G401.6 (cell line): Measurements from ENCODE around the gene OBI1.
"Not testable (repeated sequence)": the region's sequence is repeated elsewhere in the genome, so short reads cannot be mapped to it uniquely, and the experiment has no call there.

Experiments
- FAIRE-seq: peaks from 2 replicates; lab custom pipeline; 2012; peaks lifted over from hg19 to GRCh38; lab: Jason Lieb, UNC

OBI1 gene

DNA sequence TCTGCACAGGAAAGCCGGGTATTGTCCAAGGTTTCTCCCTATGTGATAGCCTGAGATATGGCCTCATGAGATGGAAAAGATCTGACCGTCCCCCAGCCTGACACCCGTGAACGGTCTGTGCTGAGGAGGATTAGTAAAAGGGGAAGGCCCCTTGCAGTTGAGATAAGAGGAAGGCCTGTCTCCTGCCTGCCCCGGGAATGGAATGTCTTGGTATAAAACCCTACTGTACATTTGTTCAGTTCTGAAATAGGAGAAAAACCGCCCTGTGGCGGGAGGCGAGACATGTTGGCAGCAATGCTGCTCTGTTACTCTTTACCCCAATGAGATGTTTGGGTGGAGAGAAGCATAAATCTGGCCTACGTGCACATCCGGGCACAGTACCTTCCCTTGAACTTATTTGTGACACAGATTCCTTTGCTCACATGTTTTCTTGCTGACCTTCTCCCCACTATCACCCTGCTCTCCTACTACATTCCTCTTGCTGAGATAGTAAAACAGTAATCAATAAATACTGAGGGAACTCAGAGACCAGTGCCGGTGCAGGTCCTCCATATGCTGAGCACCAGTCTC is 11.8 kb downstream of the OBI1 start:
- not testable (repeated sequence) for FAIRE-seq

DNA sequence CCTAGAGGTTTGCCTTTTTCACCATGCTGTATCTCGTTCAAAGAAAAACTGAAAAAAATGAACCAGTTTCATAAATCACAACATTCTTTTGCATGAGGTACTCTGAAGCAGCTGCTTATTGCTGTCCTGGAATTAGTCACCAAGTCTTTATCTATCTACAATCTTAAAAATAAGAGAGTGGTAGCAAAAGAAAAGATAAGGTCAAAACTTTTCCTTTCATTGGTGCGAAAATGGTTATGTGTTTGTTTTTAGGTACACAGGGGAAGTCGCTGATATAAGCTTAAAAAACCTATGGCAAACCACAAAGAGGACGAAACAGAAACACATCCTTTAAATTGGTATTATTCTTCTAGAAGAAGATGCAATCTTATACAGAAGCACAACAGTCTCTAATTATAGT is 20.7 kb downstream of the OBI1 start:
- FAIRE-seq = no peak

DNA sequence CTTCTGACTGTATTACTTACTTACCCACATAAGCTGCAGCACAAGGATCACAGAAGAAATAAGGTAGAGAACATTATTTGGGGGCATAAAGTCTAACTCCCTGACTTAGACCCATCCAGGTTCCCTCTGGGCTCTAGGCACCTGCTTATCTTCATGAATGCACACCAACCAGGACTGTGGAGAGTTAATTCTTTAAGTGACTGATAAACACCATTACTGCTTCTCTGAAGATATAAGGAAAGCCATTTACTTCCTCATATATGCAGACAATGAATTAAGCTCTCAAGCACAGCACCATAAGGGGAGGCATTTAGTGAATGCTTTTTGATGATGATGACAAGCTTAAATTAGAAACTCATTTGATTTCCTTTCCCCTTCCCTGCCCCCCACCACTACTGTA is 22.5 kb downstream of the OBI1 start:
- no peak for FAIRE-seq

DNA sequence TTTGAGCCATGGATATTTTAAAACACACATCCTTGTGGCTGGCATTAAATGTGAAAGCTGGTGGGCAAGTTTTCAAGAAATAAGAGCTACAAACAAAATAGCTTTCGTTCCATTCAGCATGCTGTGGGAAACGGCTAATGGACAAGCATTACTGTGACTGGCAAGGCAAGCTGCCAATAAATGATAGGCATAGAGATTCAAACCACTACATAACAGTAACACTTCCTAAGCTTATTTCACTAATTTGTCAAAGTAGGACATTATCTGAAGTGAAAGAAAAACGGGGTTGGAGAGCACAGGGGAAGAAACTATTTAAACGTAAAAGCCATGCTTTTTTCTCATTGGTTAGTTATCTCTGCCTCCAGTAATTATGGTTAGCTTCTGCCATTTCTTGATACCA is 26.0 kb downstream of the OBI1 start:
- no peak for FAIRE-seq

DNA sequence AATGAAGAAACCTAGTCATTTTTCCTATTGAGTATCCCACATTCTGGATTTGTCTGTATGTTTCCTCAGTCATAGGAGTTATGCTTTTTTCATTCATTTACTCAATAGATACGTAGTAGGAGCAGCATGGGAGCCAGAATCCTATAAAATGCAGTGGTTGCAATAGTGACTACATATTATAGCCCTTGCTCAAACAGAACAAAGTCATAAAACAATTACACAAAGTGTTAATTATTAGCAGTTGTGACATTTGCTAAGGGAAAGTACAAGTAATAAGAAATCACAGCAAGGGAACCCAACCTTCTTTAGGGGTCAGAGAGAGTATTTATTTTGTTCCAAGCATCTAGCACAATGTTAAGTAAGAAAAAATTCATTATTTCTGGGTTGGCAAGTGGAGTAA is 27.9 kb downstream of the OBI1 start:
- FAIRE-seq = no peak

DNA sequence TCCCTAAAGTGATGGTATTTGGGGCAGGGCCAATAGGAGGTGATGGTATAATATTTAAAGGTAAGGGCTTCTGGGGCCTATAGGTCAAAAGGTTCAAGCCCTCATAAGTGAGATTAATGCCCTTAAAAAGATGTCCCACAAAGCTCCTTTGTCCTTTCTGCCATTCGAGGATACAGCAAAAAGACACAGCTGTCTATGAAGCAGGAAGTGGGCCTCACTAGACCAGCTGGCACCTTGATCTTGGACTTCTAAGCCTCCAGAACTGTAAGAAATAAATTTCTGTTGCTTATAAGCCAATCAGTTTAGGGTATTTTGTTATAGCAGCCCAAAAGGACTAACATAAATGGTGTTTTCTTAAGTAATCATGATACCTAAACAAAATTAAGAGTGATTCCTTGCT is 28.4 kb downstream of the OBI1 start:
- no peak for FAIRE-seq

DNA sequence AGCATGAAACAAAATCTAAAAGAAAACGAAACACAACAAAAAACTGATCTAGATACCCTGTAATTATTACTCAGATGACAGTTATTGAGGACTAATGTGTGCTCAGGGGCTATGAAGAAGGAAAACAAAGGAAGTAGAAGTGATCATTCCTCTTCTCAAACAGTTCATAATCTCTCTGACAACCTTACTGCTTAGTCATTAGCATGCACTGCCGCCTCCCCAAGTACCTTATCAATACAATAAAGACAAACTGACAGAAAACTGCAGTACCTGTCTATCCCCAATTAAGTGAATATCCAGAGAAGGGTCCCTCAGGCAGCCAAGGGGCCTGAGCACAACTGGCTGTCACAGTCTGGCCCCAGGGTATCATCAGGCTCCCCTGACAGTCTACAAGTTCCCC is 33.6 kb downstream of the OBI1 start:
- FAIRE-seq = no peak

DNA sequence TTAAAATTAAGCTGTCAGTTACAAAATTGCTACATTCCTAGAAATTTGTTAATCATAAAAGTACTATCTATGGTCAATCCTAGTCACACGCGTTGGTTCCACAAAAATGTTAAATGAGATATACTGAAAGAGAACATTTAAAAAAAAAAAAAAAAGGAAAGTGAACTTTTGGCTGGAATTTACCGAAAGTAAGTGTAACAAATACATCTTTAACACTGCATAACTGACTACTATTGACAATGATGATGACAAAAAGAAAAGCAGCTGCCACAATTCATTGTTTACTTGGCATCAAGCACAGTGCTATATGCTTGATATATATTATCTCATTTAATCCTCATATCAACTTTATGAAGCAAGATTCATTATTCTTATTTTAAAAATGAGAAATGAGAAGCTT is 35.8 kb downstream of the OBI1 start:
- FAIRE-seq = no peak

DNA sequence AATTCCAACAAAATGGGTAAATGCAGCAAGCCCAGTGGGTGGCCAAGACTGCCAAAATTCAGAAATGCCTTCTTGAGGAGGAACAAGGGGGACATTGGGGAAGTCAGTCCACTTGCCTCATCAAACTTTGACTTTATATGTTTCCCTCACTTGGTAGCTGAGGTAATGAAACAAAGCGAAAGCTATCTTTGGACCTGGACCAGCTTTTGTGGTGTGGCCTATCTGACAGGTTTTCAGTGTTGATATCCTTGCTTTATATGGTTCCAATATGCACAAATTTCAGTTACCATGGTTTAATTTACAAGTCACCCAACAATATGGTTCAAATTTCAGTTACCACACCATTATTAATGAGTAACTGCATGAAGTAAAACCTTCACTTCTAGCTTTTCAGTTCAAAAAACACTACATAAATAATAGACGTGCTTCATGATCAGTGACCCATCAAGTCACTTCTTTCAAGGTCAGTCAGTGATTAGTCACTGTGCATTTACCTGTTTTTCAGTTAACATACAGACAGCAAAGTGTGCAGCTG is 38.0 kb downstream of the OBI1 start:
- FAIRE-seq = no peak

DNA sequence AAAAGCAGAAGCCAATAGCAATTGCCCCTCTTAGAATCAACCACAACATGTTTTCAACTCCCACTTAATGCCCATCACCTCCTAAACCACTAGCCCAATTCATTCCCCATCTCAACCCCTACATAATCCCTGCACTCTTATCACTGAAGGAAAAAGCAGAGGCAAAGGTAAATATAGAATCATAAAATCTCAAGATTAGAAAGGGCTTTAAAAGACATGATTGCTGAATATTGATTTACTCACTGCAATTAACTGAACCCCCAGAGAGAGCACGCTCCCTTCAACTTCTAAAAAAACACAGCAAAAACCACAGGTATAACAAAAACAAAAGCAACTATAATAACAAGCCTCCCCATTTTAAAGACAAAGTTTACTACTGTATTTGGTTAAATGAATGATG is 40.5 kb downstream of the OBI1 start:
- no peak for FAIRE-seq

DNA sequence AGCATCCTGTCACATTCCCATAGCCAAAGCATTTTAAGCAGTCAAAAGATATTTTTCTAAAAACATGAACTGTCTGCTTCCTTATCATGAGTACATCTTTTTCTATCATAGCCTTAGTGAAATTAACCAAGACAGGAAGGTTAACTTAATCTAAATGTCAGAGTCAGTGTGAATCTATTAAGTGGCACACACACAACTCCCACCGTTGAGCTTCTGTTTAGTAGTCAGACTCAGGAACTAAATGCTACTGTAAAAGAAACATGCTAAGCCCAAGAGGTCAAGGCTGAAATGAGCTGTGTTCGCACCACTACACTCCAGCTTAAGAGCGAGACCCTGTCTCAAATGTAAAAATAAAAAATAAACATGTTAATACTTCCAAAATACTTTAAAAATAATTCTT is 47.9 kb downstream of the OBI1 start:
- no peak for FAIRE-seq

DNA sequence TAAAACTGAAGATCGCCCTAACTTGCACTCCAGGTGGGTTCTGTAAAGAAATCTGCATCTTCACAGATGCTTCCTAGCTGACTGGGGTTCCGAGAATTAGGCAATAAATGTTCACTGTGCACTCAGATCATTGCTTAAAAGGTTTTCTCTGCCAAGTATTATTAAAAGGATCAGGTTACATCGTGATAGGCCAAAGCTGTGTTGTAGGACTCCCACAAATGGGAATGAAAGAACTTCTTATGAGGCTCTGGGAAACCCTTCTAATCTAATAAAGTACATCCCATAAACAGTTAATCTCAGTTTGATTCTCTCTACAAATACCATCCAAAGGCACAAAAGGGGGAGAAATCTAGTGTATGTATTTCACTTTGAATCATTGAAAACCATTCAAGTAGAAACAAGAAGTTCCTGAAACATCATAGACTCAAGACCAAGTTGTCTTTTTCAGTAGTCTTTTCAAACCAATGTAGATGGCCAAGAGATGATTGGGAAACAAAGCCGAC is 48.5 kb downstream of the OBI1 start:
- FAIRE-seq = no peak

DNA sequence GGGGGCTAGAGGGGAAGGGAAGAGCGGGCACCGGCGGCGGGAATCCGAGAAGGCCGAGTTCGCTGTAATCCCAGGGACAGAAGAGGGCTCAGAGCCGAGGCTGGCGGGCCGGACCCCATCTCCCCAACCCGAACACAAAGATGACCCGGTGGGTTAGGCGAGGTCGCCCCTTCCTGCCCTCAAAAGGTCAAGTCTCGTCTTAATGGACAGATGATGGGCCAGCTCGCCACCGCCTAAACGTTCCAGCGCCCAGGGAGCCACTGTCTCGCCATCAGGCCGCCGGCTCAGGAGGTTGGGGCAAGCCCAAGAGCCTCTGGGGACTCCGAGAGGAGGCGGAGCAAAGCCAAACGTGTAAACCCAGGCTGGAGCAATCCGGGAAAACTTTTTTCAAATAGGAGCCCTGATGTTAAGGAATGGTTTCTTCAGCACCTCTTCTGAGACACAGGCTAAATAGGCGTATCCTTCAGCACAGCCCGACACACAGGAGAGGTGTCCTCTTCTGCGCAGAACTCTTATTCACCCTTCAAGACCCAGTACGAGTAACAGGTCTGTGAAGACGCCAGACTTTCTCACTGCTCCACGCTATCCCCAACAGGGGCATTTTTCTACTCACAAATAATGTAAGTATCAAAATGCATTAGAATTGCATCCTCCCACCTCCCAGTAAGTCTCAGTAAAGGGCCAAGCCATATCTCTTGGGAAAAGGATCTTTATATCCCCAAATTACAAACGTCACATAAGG is 49.3 kb downstream of the OBI1 start:
- no peak for FAIRE-seq

DNA sequence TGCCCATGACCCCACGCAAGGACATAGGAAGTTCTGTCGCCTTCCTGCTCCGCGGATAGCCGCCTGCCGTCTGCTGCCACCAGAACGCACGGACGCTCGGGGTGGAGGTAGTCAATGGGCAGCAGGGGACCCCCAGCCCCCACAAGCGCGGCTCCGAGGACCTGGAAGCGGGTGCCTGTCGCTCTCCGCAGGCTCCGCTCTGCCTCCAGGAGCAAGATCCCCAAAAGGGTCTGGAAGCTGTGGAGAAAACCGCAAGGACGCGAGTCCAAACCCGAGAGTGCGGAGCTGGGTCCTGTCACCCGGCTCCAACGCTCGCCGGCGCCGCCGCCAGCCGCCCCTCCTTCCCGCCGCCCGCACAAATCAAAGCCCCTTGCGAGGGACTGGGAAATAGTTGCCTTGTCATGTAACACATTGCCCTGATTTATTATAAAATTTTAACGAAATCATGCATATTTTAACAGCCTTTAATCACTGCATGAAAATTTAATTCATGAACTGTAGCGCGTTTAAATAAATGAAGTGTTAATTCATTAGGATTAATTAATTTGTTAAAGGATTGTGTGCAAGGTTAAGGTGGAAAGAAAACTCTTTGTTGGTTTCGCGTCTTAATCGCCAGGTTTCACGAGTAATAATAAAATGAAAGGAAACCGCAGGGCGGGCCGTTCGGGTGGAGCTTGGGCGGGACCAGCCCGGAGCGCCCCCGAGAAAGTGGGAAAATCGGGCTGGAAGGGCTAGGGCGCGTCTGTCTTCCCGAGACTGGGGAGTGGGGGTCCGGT is 50.1 kb downstream of the OBI1 start:
- no peak for FAIRE-seq

DNA sequence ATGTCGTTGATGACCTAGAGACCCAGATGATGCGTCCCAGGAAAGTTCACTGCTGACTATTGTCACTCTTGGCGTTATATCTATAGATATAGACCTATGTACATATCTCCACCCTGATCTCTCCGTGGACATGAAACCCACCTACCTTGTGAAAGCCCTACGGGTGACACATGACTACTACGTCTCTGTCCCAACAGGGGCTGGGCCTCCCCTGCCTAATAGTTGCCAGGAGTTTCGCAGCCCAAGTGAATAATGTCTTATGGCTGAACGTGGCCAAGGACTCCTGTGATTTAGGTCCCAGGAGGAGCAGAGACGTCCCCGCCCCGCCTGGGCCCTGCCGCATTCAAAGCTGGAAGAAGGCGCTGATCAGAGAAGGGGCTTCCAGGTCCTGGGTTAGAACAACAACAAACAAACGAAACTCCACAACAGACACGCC is 50.7 kb downstream of the OBI1 start:
- FAIRE-seq = no peak

DNA sequence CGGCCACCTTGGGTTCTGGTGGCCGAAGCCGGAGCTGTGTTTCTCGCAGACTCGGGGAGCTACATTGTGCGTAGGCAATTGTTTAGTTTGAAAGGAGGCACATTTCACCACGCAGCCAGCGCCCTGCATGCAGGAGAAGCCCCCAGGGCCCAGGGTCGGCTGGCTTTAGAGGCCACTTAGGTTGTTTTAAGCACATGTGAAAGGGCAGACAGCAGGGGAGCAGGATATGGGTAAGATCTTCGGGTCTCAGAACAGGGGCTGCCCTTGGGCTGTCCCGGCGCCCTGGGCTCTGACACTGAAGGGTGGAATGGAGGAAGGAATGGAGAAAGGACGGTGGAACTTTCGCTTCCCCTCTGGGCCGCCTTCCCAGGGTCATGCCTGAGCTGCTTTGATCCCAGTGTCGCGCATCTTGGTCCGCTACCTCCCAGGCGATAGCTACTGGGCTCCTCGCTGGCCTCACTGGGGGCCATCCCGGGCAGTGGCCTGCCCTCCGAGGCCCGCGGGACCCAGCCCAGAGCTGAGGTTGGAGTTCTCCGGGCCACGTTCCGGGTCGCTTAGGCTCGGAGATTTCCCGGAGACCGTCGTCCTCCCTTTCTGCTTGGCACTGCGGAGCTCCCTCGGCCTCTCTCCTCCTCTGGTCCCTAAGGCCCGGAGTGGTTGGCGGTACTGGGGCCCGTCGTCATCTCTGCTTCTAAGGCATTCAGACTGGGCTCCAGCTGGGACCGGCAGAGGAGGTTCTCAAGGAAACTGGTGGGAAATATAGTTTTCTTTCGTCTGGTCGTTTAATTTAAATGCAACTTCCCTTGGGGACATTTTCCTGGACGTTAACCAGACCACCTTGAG is 51.3 kb downstream of the OBI1 start:
- no peak for FAIRE-seq

DNA sequence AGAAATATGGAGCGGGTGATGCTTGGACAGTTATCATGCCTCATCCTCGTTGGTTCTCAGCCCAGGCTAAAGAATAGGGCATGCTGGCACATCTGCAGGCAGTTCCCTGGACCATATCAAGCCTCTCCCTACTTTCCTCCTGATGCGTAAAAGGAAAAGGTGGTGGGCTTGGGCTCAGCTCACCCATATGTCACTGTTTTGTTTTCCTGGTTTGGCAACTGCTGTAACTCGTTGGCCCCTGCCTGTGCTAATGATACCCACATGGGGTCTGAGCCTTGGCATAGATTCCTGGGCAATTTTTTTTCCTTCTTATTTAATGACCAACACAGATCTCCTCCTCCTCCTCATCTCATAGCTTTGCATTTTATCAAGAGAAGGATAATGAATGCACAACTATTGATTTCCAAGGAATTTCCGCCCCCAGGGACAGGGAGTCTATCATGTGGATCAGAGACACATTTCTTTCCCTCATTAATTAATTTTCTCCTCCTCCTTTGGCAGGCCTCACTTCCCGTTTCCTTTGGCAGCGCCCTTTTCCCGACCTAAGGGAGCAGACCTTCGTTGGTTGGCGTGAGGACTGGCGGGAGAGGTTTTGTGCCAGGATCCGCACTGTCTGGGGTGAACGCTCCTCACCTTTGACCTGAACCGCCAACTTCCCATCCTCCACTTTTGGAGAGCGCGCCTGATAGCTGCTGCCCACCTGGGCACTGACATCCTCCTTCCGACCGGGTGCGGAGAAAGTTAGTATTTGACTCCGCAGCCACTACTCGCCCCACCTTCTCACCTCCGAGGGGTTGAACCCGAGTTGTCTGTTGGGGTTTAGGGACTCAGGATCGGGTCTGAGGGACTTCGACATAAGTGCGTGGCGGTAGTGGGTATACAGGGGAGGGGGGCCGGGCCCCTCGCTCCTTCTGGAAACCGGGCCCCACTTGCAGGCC is 52.2 kb downstream of the OBI1 start:
- FAIRE-seq = no peak

DNA sequence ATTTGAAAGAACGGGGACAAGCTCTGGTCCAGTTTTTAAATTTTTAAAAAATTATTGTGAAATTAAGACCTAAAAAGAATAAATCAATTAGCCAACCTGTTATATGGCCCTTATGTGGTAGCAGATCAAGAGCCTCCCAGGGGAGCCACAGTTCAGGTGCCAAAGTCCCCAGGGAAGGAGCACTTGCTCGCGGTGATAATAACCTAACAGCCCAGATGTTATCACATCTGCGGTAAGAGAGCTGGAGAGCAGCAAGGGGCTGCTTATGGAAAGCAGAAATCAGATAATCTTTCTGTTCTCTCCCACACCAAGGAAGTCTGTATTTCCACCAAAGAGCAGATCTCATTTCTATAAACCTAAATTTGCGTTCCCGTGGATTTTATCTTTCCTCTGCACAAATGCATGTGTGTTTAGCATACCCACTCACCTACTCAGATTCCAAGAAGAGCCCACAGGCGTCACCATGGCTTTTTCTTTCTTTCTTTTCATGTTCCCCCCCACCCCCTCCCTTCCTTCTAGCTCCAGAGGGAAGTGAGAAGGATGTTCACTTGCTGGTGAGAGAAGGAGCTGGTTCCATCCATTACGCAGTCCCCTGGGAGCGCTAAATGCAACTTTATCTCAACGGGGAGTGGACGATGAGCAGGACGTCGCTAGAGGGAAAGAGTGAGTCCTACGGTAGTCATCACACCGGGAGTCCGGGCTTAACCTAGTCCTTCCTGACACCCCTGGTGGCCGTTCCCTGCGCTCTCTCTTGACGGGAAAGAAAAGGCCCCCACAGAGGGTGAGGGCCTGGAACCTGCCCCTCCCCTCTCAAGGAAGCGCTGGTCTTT is 54.0 kb downstream of the OBI1 start:
- FAIRE-seq = no peak

DNA sequence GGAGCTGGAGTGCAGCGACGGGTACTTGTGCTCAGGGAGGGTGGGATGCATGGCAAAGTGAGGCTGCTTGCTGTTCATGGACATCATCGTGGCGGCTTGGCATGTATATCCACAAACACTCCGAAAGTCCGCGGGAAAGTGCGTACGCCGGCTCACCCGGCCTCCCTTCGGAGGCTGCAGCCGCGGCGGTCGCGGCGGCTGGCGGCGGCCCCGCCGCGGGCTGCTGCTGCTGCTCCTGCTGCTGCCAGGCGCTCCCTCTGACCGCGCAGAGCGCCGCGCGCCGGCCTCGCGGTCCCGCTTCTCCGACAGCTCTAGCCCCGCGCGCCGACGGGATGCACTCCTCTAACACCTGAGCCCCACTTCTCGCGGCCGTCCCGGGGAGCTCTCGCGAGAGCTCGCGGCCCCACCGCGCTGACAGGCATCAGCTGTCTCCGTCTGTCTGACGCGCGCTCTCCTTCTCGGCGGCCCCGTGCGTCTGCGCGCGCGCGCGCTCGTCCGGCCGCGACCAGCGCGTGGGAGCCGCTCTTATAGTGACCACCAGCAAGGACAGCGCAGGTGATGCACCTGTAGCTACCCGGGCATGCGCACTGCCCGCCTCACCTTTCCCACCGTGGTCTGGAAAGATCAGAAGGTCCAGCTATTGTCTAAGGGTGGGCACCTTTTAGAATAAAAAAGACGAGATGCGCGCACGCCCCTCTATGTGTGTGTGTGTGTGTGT is 55.6 kb downstream of the OBI1 start, which contains the start of gene POU4F1:
TSS of gene POU4F1 (minus strand) at position 313 of the 718 bp plus-strand sequence. CDS start at position 87, 226 bp downstream.
- FAIRE-seq = no peak
